Measurements from ENCODE around the gene SIGLEC11.
"Not testable (repeated sequence)": the region's sequence is repeated elsewhere in the genome, so short reads cannot be mapped to it uniquely, and the experiment has no call there.

Gene SIGLEC11

GRCh38 chr19:49960980-49961379 is at the start of gene SIGLEC11:
Gene SIGLEC11 (minus strand): TSS chr19:49961172. CDS start chr19:49961081, 91 bp downstream.
- not testable (repeated sequence) for DNase-seq

GRCh38 chr19:50008532-50008931 is 47.6 kb upstream of the SIGLEC11 start:
- DNase-seq, result no peak

GRCh38 chr19:50007947-50008346 is 47.0 kb upstream of the SIGLEC11 start:
- DNase-seq, result no peak

GRCh38 chr19:50007170-50007569 is 46.2 kb upstream of the SIGLEC11 start:
- DNase-seq, result no peak

- no peak for DNase-seq
Observed at GRCh38 chr19:50005428-50005827, 44.5 kb upstream of the SIGLEC11 start.

- DNase-seq, result peak; percentile 97
Observed at GRCh38 chr19:50003810-50004419, 42.9 kb upstream of the SIGLEC11 start.

GRCh38 chr19:50003254-50003788 is 42.3 kb upstream of the SIGLEC11 start:
- DNase-seq, result no peak

GRCh38 chr19:50002386-50002960 is 41.5 kb upstream of the SIGLEC11 start:
- no peak for DNase-seq

- DNase-seq, result no peak
Observed at GRCh38 chr19:50001775-50002174, 40.8 kb upstream of the SIGLEC11 start.

- no peak for DNase-seq
Observed at GRCh38 chr19:50000841-50001557, 40.0 kb upstream of the SIGLEC11 start.

- DNase-seq, result no peak
Observed at GRCh38 chr19:50000038-50000840, 39.3 kb upstream of the SIGLEC11 start.

- no peak for DNase-seq
Observed at GRCh38 chr19:49999371-50000010, 38.5 kb upstream of the SIGLEC11 start.

- peak; percentile 31 for DNase-seq
Observed at GRCh38 chr19:49997709-49998108, 36.7 kb upstream of the SIGLEC11 start.

- DNase-seq, result peak; percentile 61
Observed at GRCh38 chr19:49988433-49988832, 27.5 kb upstream of the SIGLEC11 start.

- DNase-seq, result no peak
Observed at GRCh38 chr19:49988007-49988406, 27.0 kb upstream of the SIGLEC11 start.

- peak; percentile 81 for DNase-seq
Observed at GRCh38 chr19:49987159-49987698, 26.3 kb upstream of the SIGLEC11 start.

- DNase-seq, result no peak
Observed at GRCh38 chr19:49986354-49986753, 25.4 kb upstream of the SIGLEC11 start.

GRCh38 chr19:49985871-49986270 is 24.9 kb upstream of the SIGLEC11 start:
- no peak for DNase-seq

- no peak for DNase-seq
Observed at GRCh38 chr19:49984491-49984890, 23.5 kb upstream of the SIGLEC11 start.

- DNase-seq, result peak; percentile 44
Observed at GRCh38 chr19:49983645-49984229, 22.8 kb upstream of the SIGLEC11 start.
